HG03175 (cell line): ENCODE measurements around the gene AP4M1.
A peak's percentile ranks its signal among the peaks of the same experiment; 100 is the strongest.
"Not testable (repeated sequence)": the region's sequence is repeated elsewhere in the genome, so short reads cannot be mapped to it uniquely, and the experiment has no call there.

Experiments
- ATAC-seq: cut with Tn5 transposase; IDR thresholded peaks from one replicate; pipeline ENCODE4 v1.9.1; 2021; ENCODE audit warnings: mild to moderate bottlenecking, moderate library complexity; ENCODE audit not compliant: unreplicated experiment

Gene AP4M1

GRCh38 chr7:100130220-100130607, 28.8 kb downstream of the AP4M1 start:
- not testable (repeated sequence) for ATAC-seq

- ATAC-seq, result no peak
These were observed 29.4 kb downstream of the AP4M1 start for GRCh38 chr7:100130608-100131453.

- ATAC-seq, result no peak
These were observed 30.7 kb downstream of the AP4M1 start for GRCh38 chr7:100132126-100132525.

- ATAC-seq, result peak; percentile 73
These were observed 31.3 kb downstream of the AP4M1 start for GRCh38 chr7:100132697-100133151.

- ATAC-seq, result no peak
These were observed 36.7 kb downstream of the AP4M1 start for GRCh38 chr7:100137851-100138760.

- no peak for ATAC-seq
These were observed 40.1 kb downstream of the AP4M1 start for GRCh38 chr7:100141555-100141949.

GRCh38 chr7:100142461-100142860, 41.0 kb downstream of the AP4M1 start:
- ATAC-seq, result no peak

- not testable (repeated sequence) for ATAC-seq
These were observed 44.9 kb downstream of the AP4M1 start for GRCh38 chr7:100146350-100146749.

GRCh38 chr7:100147278-100147677, 45.8 kb downstream of the AP4M1 start:
- ATAC-seq, result no peak

GRCh38 chr7:100148225-100148558, 46.7 kb downstream of the AP4M1 start:
- ATAC-seq, result no peak

- peak; percentile 99 for ATAC-seq
These were observed 47.3 kb downstream of the AP4M1 start, which contains the start of gene LAMTOR4 for GRCh38 chr7:100148559-100149328. TSS of gene LAMTOR4 (plus strand) at chr7:100148918. CDS start at chr7:100148973, 55 bp downstream.

- no peak for ATAC-seq
These were observed 51.0 kb downstream of the AP4M1 start for GRCh38 chr7:100152404-100152803.

- no peak for ATAC-seq
These were observed 51.7 kb downstream of the AP4M1 start for GRCh38 chr7:100152937-100153666.

GRCh38 chr7:100153708-100154535, 52.5 kb downstream of the AP4M1 start:
- no peak for ATAC-seq

GRCh38 chr7:100154651-100155491, 53.4 kb downstream of the AP4M1 start:
- no peak for ATAC-seq

- no peak for ATAC-seq
These were observed 54.3 kb downstream of the AP4M1 start for GRCh38 chr7:100155553-100156317.

- ATAC-seq, result no peak
These were observed 55.1 kb downstream of the AP4M1 start for GRCh38 chr7:100156331-100157068.
